ENCODE data around the gene EDAR.

The EDAR gene

GRCh38 chr2:108967757-108968156, 21.3 kb downstream of the EDAR start:
- no peak for DNase-seq (ENCODE audit: low read depth)

GRCh38 chr2:108965540-108966289, 23.3 kb downstream of the EDAR start:
- no peak for DNase-seq (ENCODE audit: low read depth)

GRCh38 chr2:108963057-108963456, 26.0 kb downstream of the EDAR start:
- DNase-seq (ENCODE audit: low read depth): no peak

- DNase-seq (ENCODE audit: low read depth): no peak
Measured at GRCh38 chr2:108961796-108962195, 27.2 kb downstream of the EDAR start.

GRCh38 chr2:108960006-108960405, 29.0 kb downstream of the EDAR start:
- DNase-seq (ENCODE audit: low read depth): no peak

GRCh38 chr2:108959401-108959800, 29.6 kb downstream of the EDAR start:
- DNase-seq (ENCODE audit: low read depth): no peak

- DNase-seq (ENCODE audit: low read depth): no peak
Measured at GRCh38 chr2:108958632-108959341, 30.2 kb downstream of the EDAR start.

- no peak for DNase-seq (ENCODE audit: low read depth)
Measured at GRCh38 chr2:108958002-108958401, 31.0 kb downstream of the EDAR start.

GRCh38 chr2:108956375-108956774, 32.6 kb downstream of the EDAR start:
- DNase-seq (ENCODE audit: low read depth): no peak

GRCh38 chr2:108950369-108951135, 38.5 kb downstream of the EDAR start:
- DNase-seq (ENCODE audit: low read depth): no peak

GRCh38 chr2:108949316-108950239, 39.4 kb downstream of the EDAR start:
- DNase-seq (ENCODE audit: low read depth): no peak

- no peak for DNase-seq (ENCODE audit: low read depth)
Measured at GRCh38 chr2:108947271-108947907, 41.6 kb downstream of the EDAR start.

- DNase-seq (ENCODE audit: low read depth): no peak
Measured at GRCh38 chr2:108946442-108946841, 42.6 kb downstream of the EDAR start.

- DNase-seq (ENCODE audit: low read depth): no peak
Measured at GRCh38 chr2:108945969-108946368, 43.1 kb downstream of the EDAR start.

- DNase-seq (ENCODE audit: low read depth): no peak
Measured at GRCh38 chr2:108944601-108945331, 44.3 kb downstream of the EDAR start.

- peak; percentile 14 for DNase-seq (ENCODE audit: low read depth)
Measured at GRCh38 chr2:108943751-108944150, 45.3 kb downstream of the EDAR start.

GRCh38 chr2:108942888-108943287, 46.1 kb downstream of the EDAR start:
- DNase-seq (ENCODE audit: low read depth): no peak

- DNase-seq (ENCODE audit: low read depth): no peak
Measured at GRCh38 chr2:108942231-108942825, 46.7 kb downstream of the EDAR start.

- DNase-seq (ENCODE audit: low read depth): no peak
Measured at GRCh38 chr2:108941767-108942166, 47.3 kb downstream of the EDAR start.

- DNase-seq (ENCODE audit: low read depth): no peak
Measured at GRCh38 chr2:108941161-108941665, 47.8 kb downstream of the EDAR start.

Measured in non-pigmented ciliary epithelial cell (primary cell).